GM21381 (cell line): ENCODE results near the gene SERPINF2.
"Not testable (repeated sequence)": the region's sequence is repeated elsewhere in the genome, so short reads cannot be mapped to it uniquely, and the experiment has no call there.

ENCODE experiments used
- ATAC-seq: cut with Tn5 transposase; IDR thresholded peaks from one replicate; pipeline ENCODE4 v1.9.1; 2021; ENCODE audit warnings: mild to moderate bottlenecking, moderate library complexity; ENCODE audit not compliant: unreplicated experiment

Gene SERPINF2

DNA sequence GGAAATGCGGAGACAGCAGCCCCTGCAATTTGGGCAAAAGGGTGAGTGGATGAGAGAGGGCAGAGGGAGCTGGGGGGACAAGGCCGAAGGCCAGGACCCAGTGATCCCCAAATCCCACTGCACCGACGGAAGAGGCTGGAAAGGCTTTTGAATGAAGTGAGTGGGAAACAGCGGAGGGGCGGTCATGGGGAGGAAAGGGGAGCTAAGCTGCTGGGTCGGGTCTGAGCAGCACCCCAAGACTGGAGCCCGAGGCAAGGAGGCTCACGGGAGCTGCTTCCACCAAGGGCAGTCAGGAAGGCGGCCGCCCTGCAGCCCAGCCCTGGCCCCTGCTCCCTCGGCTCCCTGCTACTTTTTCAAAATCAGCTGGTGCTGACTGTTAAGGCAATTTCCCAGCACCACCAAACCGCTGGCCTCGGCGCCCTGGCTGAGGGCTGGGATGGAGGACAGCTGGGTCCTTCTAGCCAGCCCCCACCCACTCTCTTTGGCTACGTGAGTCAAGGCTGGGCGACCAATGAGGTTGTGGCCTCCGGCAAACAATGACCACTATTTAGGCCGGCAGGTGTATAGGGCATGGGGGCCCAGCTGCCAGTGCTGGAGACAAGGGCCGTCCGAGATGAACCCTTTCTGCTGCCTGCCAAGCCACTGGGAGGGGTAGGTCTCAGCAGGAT lies 19.7 kb downstream of the SERPINF2 start:
- ATAC-seq: no peak

DNA sequence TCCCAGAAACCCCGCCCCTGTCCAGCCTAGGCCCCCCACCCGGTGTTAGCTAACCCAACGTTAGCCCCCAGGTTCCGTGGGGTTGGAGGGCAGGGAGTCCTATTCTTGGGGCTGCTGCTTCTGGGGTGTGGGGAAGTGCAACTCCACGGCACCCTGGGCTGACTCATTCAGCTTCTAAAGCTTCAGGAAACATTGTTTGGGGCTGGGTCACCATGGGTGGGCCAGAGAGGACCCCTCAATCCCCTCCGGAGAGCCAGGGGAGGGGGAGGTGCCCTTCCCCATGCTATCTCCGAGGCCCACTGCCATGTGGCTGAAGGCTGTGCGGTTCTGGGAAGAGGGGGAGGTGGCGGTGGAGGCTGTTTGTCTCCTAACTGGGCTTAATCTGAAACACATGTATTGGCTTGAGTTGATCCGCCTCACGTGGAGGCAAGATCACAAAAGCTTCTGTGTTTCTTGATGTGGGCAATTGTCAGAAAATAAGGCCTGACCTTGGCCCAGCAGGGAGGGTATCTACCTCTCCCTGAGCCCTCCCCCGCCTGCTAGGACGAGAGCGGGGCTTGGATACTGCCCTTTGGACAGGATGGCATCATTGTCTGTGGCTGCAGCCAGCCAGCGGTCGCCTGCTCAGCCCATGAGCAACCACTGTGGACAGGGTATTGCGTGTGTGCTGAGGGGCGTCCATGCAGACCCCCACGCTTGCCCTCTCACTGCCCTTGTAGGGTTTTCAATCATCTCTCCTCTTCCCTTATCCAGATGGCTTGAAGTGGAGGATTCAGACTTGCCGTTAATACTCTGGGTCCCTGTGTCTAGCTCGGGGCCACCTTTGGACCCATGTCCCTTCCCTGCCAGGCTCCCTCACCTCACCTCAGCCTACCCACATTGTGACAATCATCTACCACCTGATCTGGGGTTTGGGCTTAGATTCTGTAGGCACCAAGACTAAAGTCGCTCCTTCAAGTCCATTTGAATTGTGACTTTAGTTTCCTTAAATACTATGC lies 20.5 kb downstream of the SERPINF2 start:
- ATAC-seq: no peak

DNA sequence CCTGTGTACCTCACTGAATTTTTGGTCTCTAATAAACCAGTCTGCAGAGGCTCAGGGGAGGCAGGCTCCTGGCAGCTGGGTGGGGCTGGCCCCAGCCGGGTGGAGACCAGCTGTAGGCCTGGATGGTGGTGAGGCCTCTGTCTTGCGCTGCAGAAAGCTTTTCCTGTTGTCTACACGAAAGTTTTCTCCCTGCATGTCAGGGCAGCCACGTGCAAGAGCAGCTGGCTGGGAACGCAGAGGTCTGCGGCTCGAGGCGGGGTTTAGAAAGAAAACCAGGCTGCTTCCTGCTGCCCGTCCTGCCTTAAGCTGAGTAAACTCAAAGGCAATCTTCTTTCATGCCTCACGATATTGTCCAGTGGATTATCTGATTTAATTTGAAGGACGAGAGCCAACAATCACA lies 21.6 kb downstream of the SERPINF2 start:
- ATAC-seq: no peak

DNA sequence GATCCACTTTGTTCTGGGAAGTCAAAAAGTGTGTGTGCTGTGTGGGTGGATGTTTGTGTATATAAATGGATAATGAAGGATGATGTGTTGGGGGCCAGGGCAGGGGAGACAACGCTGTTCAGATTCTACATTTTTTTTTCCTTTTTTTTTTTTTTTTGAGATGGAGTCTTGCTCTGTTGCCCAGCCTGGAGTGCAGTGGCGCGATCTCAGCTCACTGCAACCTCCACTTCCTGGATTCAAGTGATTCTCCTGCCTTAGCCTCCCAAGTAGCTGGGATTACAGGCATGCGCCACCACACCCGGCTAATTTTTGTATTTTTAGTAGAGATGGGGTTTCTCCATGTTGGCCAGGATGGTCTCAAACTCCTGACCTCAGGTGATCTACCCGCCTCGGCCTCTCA lies 22.0 kb downstream of the SERPINF2 start:
- ATAC-seq: not testable (repeated sequence)

DNA sequence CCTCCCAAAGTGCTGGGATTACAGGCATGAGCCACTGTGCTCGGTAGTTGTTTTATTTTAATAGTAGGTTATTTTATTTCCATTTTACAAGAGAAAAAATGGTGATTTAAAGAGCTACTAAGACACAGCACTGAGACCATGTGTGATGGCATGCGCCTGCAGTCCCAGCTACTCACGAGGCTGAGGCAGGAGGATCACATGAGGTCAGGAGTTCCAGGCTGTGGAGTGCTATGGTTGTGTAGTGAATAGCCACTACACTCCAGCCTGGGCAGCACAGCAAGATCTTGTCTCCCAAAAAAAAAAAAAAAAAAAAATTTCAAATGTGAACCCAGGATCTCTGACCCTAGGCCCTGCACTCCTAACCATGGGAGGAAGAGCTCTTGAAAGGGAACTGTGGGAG lies 22.9 kb downstream of the SERPINF2 start:
- no peak for ATAC-seq

DNA sequence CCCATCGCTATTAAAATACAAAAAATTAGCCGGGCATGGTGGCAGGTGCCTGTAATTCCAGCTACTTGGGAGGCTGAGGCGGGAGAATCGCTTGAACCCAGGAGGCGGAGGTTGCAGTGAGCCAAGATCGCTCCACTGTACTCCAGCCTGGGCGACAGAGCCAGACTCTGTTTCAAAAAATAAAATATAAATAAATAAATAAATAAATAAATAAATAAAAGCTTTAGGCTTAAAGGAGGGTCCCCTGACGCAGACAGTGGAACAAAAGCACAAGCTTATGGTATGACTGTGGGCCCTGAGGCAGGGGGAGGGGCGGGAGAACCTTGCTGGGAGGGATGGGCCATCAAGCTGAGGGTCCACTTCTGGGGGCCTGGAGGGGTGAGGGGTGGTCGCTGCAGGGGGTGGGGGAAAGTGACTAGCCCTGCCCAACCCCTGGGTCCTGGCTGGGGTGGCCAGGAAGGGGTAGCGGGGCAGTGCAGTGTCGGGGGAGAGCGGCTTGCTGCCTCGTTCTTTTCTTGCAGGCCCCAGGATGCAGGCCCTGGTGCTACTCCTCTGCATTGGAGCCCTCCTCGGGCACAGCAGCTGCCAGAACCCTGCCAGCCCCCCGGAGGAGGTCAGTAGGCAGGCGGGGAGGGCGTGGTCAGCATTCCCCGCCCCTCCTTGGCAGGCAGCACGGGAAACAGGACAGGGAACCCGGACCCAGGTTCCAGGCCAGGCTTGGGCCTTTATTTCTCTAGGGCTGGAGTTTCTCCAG lies 23.9 kb downstream of the SERPINF2 start:
- no peak for ATAC-seq

DNA sequence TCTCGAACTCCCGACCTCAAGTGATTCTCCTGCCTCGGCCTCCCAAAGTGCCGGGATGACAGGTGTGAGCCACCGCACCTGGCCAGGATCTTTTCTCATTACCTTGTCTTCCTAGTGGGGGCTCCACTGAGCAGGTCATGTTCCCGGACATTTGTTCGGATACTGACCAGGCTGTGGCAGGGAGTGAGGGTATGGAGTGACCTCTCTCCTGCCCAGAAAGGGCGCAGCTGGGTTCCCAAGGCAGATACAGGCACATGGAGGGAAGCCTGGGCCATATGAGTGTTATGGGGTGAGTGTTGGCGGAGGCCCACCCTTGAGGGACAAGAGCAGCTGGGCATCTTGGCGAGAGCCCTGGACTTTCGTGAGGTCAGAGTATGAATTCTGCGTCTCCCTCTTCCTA lies 24.7 kb downstream of the SERPINF2 start:
- no peak for ATAC-seq

DNA sequence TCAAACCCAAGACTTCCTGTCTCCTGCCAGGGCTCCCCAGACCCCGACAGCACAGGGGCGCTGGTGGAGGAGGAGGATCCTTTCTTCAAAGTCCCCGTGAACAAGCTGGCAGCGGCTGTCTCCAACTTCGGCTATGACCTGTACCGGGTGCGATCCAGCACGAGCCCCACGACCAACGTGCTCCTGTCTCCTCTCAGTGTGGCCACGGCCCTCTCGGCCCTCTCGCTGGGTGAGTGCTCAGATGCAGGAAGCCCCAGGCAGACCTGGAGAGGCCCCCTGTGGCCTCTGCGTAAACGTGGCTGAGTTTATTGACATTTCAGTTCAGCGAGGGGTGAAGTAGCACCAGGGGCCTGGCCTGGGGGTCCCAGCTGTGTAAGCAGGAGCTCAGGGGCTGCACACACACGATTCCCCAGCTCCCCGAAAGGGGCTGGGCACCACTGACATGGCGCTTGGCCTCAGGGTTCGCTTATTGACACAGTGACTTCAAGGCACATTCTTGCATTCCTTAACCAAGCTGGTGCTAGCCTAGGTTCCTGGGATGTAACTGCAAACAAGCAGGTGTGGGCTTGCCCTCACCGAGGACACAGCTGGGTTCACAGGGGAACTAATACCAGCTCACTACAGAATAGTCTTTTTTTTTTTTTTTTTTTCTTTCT lies 27.3 kb downstream of the SERPINF2 start:
- ATAC-seq: no peak

DNA sequence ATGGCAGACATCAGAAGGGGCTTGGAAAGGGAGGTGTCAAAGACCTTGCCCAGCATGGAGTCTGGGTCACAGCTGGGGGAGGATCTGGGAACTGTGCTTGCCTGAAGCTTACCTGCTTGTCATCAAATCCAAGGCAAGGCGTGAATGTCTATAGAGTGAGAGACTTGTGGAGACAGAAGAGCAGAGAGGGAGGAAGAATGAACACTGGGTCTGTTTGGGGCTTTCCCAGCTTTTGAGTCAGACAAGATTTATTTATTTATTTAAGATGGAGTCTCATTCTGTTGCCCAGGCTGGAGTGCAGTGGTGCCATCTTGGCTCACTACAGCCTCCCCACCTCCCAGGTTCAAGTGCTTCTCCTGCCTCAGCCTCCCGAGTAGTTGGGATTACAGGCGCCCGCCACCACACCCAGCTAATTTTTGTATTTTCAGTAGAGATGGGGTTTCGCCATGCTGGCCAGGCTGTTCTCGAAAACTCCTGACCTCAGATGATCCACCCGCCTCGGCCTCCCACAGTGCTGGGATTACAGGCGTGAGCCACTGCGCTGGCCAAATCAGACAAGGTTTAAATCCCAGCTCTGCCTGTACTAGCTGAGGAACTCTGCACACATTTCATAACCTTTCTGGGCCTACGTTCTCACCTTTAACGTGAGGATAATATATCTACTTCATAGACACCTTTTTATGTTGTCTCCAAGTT lies 30.5 kb downstream of the SERPINF2 start:
- ATAC-seq: not testable (repeated sequence)

DNA sequence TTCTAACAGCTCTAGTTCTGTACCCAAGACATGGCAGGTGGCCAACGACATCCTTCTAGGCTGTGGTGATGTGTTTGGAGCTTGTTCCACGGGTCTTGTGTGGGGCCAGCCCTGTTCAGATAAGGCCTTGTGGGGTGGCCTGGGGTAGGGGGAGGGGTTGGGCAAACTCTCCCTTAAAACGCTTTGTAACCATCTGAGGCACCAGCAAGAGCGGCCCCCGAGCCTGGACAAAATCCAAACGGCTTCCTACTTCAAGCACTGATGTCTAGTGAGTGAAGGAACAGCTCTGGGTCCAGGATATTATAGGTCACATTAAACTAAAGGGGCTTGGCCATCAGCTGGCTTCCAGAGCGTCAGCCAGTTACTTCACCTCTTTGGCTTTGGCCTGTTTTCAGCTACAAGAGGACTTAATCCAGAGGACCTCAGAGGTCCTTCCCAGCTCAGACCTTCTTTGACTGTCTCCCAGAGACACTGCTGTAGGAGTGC lies 31.1 kb downstream of the SERPINF2 start:
- ATAC-seq: no peak

DNA sequence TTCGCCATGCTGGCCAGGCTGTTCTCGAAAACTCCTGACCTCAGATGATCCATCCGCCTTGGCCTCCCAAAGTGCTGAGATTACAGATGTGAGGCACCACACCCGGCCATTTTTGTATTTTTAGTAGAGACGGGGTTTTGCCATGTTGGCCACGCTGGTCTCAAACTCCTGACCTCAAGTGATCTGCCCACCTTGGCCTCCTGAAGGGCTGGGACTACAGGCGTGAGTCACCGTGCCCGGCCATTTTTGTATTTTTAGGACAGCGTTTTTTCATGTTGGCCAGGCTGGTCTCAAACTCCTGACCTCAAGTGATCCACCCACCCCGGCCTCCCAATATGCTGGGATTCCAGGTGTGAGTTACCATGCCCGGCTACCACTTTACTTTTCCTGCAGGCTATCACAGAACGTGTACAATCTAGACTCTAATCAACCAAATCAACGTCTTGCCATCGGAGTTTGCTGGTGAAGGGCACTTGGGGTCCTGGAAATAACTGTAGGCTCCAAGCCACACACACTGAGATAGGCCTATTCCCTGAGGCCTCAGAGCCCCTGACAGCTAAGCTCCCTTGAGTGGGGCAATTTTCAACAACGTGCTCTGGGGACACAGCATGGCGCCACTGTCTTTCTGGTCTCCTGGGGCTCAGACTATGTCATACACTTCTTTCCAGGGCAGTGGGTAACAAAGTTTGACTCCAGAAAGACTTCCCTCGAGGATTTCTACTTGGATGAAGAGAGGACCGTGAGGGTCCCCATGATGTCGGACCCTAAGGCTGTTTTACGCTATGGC lies 31.9 kb downstream of the SERPINF2 start:
- no peak for ATAC-seq

DNA sequence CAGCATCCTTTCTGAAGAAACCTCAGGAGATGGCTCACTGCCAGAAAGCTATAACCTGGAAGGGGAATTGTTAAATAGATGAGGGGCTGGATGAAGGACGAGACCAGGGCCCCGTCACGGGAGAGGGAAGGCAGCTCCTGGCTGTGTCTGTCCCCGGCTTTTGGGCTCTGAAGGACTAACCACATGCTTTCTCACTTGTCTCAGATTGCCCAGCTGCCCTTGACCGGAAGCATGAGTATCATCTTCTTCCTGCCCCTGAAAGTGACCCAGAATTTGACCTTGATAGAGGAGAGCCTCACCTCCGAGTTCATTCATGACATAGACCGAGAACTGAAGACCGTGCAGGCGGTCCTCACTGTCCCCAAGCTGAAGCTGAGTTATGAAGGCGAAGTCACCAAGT lies 33.7 kb downstream of the SERPINF2 start:
- ATAC-seq: no peak

DNA sequence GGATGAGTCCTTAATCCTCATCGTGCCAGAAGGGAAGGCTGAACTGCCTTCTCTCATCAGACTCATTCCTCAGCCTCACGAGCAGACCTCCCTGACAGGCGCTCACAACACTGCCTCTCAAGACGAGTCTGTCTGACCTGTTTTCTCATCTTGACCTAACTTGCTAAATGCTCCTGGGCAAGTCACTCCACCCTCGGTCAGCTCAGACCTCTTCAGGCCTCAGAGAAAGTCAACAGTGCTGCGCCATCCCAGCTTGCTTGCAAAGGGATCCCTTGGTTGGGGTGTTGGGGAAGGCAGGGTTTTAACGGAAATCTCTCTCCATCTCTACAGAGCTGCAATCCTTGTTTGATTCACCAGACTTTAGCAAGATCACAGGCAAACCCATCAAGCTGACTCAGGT lies 34.2 kb downstream of the SERPINF2 start:
- ATAC-seq: no peak

DNA sequence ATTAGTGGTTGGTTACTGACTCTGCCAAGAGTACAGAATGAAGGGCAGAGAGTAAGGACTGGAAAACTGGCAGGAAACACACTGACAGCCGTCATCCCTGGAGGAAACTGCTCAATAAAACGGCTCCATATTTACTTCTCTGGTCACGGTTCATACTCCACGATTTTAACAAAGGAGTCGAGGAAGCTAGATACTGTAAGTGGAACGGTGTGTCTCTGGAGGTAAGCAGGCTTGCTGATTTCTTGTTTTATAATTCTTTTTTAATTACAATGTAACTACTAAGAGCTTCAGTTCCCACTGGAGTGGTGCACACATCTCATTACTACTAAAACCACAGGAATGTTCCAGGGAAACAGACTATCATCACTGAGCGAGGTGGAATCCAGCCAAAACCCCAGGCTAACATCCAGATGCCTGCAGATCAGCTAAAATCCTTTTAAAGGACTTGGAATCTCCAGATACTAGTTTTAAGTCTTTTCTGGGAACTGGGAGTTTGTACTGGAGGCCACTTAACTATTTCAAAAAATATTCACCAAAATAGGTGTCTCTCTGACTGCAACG lies 37.0 kb downstream of the SERPINF2 start:
- no peak for ATAC-seq

DNA sequence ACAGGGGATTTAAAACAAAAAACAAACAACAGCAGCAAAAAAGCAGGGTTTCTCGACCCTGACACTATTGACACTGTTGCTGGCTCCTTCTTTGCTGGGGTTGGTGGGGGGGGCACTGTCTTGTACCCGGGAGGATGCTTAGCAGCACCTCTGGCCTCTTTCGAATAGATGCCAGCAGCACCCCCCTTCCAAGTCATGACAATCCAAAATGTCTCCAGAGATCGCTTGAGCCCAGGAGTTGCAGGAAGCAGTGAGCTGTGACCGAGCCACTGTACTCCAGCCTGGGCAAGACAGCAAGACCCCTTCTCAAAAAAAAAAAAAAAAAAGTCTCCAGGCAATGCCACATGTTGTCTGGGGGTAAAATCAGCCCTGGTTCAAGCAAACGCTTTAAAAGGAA lies 39.5 kb downstream of the SERPINF2 start:
- no peak for ATAC-seq

DNA sequence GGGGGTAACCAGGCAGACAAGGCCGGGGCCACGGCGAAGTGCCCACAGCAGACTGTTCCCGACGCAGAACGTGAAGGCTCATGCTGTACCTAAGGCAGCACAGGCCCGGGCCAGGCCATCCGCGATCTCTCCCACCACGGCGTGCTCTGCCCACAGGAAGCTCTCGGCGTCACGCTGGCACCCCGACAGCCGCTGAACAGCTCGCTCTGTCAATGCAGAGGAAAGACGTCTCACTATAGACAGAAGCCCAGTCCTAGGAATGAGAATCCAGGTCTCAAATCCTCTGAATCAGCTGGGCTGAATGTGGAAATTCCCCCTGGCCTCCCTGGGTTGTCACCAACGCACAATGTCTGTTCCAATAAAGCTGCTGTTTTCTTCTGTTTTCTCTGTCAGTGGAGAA lies 40.6 kb downstream of the SERPINF2 start:
- ATAC-seq: no peak

DNA sequence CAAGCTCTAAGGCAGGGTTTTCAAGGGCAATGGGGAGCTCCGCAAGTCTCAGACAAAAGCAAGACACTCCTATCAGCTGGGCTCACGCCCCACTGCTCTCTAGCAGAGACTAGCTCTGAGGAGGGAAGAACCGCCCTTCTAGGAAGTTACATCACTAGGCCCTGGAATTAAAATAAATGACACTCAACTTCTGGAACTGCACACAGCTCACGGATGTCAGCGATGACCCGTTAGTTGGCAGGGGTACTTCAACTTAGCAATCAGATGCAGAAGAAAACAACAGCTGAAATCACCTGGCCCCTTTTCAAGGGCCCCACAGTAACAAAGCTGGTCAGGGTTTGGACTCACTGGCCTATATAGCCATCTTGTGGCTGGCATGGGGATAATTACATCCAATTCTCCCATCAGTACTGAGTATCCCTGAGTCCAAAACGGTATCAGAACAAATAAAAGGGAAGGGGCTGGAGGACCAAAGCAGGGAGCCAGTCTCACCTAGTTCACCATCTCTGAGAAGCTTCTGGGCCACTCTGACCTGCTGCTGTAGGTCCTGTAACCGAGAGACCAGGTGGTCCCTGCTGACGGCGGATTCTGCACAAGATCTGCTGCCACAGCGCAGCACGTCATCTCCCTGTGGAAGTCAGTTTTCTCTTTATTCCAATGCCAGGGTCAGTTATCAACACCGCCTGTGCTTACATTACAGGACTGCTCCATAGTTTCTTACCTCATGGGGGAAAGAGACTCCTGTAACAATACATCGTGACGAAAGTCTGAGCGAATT lies 41.4 kb downstream of the SERPINF2 start:
- ATAC-seq: no peak

DNA sequence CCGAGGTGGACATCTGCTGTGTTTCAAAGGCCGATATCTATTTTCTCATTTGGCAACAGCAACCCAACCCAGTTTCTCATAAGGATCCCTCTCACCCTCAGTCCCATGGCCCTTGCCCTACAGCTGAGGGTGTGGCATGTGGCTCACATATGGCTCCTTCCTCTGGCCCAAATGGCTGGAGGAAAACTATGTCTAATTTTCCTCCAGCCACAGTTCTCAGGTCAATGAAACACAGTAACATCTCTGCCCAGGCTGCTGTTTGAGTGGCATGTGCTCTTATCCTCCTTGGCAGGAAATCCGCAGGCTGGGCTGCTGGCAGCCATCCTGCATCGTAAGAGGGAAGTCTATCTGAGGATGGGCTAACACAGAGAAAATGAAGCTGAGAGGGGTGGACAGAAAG lies 43.3 kb downstream of the SERPINF2 start:
- no peak for ATAC-seq
